Hematopoietic multipotent progenitor cell treated with erythropoietin and hydrocortisone succinate and interleukin-3 and kit ligand, for 8 days (in vitro differentiated cells): ENCODE measurements around the gene ATXN1.
"Not testable (repeated sequence)": the region's sequence is repeated elsewhere in the genome, so short reads cannot be mapped to it uniquely, and the experiment has no call there.

Experiments used
- DNase-seq: peaks from one replicate; pipeline ENCODE4 v3.0.0-alpha.2; 2015

ATXN1 gene

GRCh38 chr6:16427124-16427523, 334.1 kb downstream of the ATXN1 start:
- DNase-seq, result no peak

- DNase-seq, result no peak
These were observed 335.2 kb downstream of the ATXN1 start for GRCh38 chr6:16425881-16426615.

- no peak for DNase-seq
These were observed 339.7 kb downstream of the ATXN1 start for GRCh38 chr6:16421462-16421960.

- no peak for DNase-seq
These were observed 340.4 kb downstream of the ATXN1 start for GRCh38 chr6:16420715-16421461.

GRCh38 chr6:16420337-16420714, 340.9 kb downstream of the ATXN1 start:
- no peak for DNase-seq

GRCh38 chr6:16419636-16420336, 341.5 kb downstream of the ATXN1 start:
- no peak for DNase-seq

GRCh38 chr6:16418151-16418550, 343.1 kb downstream of the ATXN1 start:
- no peak for DNase-seq

GRCh38 chr6:16415677-16416076, 345.6 kb downstream of the ATXN1 start:
- DNase-seq, result no peak

- DNase-seq, result no peak
These were observed 347.1 kb downstream of the ATXN1 start for GRCh38 chr6:16414205-16414604.

GRCh38 chr6:16413399-16413798, 347.9 kb downstream of the ATXN1 start:
- DNase-seq, result no peak

GRCh38 chr6:16412982-16413381, 348.3 kb downstream of the ATXN1 start:
- no peak for DNase-seq

- DNase-seq, result no peak
These were observed 349.1 kb downstream of the ATXN1 start for GRCh38 chr6:16412171-16412570.

GRCh38 chr6:16409531-16410441, 351.5 kb downstream of the ATXN1 start:
- peak; percentile 62 for DNase-seq

- no peak for DNase-seq
These were observed 352.5 kb downstream of the ATXN1 start for GRCh38 chr6:16408766-16409165.

- DNase-seq, result no peak
These were observed 354.3 kb downstream of the ATXN1 start for GRCh38 chr6:16406966-16407365.

GRCh38 chr6:16406538-16406937, 354.7 kb downstream of the ATXN1 start:
- DNase-seq, result not testable (repeated sequence)

- no peak for DNase-seq
These were observed 355.9 kb downstream of the ATXN1 start for GRCh38 chr6:16405375-16405774.

- no peak for DNase-seq
These were observed 356.8 kb downstream of the ATXN1 start for GRCh38 chr6:16404456-16404855.

GRCh38 chr6:16403831-16404230, 357.4 kb downstream of the ATXN1 start:
- DNase-seq, result no peak

- no peak for DNase-seq
These were observed 358.7 kb downstream of the ATXN1 start for GRCh38 chr6:16402581-16402900.

- no peak for DNase-seq
These were observed 361.0 kb downstream of the ATXN1 start for GRCh38 chr6:16400248-16400760.

GRCh38 chr6:16399695-16400094, 361.6 kb downstream of the ATXN1 start:
- no peak for DNase-seq
